ENCODE data around the gene MAPK9.
"Not testable (repeated sequence)": the region's sequence is repeated elsewhere in the genome, so short reads cannot be mapped to it uniquely, and the experiment has no call there.

The MAPK9 gene

DNA sequence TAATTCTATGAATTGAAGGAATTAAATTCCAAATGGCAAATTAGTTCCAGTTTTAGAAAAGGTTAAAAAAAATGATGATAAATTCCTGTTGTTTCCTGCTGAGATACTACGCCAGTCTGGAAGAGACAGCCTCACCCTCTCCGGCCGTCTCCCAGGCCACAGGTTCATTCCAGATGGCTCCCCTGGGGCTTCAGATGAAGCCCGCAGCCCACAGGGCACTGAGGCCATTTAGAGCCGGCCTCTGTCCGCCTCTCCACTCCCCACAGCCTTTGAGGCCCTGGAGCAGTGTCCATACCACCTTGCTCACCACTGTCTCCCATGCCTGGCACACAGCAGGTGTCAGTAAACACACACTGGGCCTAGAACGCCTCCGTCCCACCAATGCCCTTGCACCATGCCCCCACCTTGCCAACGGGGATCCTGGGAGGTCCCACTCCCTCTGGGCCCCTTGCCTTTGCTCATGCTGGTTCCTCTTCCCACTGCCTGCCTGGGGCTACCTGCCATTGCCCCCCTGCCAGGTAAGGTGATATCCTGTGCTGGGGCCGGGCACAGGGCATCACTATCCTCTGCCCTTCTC, 35.2 kb upstream of the MAPK9 start:
- DNase-seq (ENCODE audit: low read depth): no peak

DNA sequence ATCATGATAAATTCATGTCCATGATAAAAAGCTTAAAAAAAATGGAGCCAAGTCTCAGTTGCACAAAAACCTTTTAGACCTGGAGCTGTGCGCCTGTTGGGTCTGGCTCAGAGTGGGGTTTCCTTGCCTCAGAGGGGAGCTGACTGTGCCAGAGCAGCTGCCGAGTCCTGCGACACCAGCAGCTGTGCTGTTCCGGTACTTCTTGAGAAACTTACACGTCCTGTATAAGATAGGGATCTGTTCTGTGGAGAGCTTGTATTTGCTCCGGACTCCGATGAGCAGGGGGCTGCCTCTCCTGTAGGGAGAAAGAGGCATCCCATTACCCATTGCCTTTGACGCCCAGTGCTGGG, 32.7 kb upstream of the MAPK9 start:
- no peak for DNase-seq (ENCODE audit: low read depth)

DNA sequence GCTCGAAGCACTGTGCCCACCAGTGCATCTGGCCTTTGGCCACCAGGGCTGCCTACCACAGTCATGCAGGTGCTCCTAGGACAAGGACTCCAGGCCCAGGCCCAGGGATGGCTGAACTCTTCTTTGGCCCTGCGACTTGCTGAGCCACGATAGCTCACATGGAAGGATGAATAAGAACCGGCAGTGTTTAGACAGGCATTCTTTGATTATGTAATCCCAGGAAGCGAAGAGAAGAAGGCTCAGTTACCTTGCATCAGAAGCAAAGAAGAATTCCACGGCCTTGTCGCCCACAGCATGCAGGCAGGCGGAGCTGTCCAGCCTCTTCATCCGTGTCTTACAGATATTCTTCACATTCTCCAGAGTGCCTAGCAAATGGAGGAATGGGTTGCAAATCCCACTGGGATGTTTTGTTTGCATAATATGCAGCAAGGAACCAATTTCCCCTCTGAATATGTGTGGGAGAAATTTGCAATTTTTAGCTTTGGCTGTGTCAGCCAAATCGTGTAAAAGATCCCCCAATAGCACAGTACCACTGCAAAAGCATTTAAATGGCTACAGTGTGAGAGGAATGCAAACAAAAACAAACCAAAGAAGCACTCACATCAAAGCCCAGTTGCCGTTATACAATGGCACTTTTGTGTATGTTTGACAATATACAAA, 32.2 kb upstream of the MAPK9 start:
- no peak for DNase-seq (ENCODE audit: low read depth)

DNA sequence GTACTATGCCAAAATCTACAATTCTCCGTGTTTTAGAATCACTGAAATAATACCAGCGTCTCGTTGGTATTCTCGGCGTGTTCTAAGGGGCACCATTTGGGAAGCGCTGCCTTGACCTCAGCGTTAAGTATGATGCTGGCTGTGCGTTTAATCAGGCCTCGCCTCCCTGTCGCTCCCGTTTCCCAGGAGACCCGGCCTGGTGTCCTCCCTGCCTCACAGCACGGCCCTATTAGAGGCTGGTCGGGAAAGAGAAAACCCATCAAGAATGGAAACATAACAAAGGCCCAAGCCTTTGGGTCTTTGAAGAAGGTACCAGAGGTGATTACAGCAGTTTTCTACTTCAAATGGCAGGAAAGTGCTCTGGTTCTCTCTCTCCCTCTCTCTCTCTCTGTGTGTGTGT, 31.3 kb upstream of the MAPK9 start:
- DNase-seq (ENCODE audit: low read depth): no peak

DNA sequence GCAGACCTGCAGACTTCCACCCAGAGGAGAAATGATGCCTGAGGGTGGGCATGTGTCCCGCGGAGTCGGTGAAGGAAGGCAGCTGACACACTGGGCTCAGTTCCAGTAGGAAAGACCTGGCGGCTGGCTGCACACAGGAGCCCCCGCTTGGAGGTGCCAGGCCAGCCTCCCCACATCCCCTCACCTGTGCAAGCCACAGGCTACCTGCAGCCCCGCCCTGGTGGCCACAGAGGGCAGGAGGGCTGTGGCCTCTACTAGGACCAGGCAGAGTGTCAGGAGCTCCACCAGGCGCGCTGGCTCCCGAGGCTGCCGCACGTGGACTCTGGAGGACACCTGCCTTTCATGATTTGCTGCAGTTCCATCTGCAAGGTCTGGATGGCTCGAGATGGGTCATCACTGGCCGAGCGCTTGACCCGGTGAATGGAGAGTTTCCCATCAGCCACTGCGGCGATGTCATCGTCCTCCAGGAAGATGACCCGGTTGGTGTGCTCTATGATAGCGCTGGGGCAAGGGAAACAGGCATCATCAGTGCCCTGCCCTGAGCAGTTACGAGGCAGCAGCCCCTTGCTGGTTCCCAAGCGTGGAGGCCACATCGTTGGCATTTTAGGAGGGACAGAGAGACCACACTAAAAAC, 26.7 kb upstream of the MAPK9 start:
- no peak for DNase-seq (ENCODE audit: low read depth)

DNA sequence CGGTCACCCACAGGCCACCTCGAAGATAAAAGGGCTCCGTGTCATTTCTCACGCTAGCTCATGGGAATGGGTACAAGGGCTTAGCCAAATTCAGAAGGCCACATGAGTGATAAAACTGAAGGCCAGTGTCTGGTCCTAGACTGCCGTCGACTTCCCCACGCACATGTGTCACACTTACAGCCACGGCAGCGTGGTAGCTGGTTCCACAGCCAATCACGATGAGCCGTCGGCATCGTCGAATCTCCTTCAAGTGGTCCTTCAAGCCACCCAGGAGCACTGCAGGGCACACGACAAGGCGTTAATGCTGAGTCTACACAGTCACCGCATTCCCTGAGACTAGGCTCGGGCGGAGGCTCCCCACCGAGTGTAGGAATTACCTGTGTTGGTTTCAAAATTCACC, 24.7 kb upstream of the MAPK9 start:
- no peak for DNase-seq (ENCODE audit: low read depth)

DNA sequence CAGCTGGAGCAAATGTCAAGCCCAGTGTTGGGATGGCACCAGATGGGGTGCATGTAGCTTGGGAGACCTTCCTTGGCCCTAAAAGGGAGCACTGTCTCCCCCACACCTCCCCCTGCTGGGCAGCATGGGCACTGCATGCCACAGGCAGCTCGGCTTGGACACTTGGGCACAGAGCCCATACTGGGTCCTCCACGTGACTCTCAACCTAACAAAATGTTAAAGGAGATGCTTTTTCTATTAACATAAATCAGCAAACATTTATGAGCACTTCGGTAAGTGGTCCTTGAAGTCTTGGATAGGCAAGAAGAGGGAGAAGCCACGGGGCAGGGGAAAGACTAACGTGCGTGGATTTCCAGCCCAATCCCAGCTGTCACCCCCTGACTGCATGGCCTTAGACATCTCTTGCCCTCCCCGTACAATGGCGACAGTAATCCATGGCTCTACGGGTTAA, 23.9 kb upstream of the MAPK9 start:
- DNase-seq (ENCODE audit: low read depth): peak; percentile 56

DNA sequence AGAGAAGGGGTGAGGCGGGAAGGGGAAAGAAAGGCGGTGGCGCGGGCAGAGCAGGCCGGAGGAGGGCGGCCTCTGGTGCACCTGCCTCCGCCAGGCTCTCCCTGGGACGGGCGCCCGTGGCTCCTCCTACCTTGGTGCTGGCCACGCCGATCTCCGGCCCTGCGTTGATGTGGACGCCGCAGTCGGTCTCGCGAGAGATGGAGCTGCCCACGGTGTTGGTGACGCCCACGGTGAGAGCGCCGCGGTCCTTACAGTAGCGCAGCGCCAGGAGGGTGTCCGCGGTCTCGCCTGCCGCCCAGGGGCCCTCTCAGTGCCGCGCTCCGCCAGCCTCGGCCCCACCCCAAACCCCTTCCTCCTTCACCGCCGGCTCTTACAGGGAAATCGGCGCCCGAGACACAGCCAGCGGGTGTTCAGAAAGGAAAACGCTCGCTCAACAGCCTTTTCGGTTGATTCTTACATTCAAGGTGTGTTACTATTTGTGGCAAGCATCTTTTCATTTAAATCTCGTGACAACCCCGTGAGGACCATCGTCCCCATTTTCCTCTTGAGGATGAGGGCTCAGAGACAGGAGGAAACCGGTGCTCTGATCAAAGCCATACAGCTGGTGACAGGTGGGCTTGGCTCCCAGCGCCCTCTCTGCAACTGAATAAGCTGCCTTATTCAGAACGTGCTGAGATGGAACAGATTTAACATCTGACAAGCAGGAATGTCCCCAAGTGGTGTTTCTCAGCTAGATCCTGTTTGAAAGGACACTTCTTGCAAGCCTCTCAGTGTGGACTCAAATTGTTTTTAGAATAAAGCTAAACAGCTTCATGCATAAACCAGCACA, 22.0 kb upstream of the MAPK9 start:
- DNase-seq (ENCODE audit: low read depth): peak; percentile 35

DNA sequence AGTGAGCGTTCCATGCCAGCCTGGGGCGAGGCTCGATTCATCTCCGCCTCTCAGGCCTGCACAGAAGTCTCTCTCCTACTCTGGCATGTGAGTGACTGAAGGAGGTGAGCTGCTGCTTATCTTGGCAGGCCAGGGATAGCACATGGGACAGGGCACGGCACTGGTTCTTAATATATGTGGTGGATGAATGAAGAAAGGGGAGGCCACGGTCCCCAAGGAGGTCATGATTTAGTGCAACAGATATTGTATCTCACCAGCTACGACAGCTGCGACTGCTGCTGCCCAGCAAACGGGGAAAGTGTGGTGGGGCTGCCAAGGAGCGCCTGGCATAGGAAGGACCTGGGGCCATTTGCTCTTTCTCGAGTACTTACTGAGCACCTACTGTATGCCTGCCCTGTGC, 19.3 kb upstream of the MAPK9 start:
- DNase-seq (ENCODE audit: low read depth): no peak

DNA sequence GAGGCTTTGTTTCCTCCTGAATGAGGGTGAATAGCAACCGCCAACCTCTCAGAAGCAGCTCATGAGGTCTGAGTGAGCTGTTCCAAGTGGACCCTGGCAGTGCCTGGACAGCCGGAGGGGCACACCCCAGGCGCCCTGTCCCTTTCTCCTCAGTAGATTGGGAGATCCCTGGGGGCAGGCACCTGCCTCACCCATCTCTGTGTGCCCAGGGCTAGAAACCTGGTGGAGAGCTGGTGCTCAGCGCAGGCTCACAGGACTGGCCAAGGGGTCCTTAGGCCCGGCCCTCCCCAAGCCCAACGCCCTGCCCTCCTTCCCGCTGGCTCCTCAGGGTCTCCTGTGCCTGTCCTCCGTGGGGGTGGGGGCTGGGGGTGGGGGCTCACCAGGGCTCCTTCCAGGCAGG, 14.9 kb upstream of the MAPK9 start:
- DNase-seq (ENCODE audit: low read depth): no peak

DNA sequence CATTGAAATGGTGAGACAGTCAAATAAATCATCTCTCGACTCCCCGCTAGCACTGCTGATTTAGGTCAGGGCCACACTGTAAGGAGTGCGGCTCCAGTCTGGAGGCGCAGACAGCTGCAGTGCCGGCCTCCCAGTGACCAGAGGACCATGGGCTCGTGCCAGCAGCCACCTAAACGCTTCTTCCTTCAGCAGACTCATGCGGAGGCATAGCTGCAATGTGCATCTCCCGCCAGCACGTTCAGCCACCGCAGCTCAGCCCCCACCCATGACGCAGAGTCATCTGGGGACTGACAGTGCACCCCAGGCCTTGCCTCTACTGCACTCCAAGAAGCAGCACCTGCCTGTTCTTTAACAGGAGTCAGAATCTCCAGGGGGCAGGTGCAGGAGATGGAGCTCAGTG, 13.6 kb upstream of the MAPK9 start:
- DNase-seq (ENCODE audit: low read depth): no peak

DNA sequence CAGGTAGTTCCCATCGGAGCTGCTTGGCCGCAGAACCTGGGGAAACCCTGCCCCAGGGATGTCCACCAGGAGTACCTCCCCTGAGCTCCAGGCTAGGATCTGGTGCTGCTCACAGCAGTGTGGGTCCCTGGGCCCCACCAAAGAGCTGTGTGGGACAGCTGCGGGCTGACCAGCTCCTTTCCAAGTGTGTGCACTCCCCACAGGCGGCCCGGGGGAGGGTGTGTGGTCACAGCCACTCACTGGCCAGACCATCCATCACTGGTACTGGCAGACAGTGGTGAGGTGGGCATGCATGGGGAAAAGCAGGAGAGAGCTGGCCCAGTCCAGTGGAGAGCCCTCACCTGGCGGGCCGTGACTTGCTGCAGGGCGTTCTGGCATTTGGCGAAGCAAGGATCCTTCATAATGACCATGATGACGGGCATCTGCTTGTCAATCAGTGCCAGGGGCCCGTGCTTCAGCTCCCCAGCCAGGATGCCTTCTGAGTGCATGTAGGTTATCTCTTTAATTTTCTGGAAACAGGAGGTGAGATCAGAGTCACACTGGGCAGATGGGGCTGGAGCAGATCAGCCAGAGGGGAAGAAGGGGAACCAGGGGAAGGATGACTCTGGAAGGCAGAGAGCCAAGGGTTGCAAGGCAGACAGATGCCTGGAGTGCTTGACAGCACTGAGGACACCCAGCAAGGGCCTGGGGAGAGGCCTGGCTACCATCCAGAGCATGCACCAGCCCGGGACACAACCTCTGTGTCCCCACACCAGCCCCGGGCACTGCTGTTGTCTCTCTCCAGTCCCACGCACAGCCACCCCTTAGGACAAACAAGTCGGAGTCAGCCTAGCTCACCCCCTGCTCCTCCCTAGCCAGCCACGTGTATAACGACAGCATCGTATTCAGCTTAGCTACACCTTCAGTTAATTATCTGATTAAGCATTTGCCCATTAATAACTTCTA, 12.8 kb upstream of the MAPK9 start:
- DNase-seq (ENCODE audit: low read depth): no peak

DNA sequence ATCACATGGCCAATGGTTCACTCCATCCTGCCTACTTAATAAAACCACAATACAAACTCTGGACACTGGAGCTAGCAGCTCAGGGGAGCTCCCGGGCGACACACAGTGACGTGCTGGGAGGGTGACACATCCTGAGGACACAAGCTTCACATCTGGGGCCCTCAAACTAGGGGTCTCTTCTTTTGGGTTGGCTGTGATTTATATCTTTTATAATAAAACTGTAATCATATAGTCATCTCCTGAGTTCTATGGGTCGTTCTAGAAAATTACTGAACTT, 12.1 kb upstream of the MAPK9 start:
- no peak for DNase-seq (ENCODE audit: low read depth)

DNA sequence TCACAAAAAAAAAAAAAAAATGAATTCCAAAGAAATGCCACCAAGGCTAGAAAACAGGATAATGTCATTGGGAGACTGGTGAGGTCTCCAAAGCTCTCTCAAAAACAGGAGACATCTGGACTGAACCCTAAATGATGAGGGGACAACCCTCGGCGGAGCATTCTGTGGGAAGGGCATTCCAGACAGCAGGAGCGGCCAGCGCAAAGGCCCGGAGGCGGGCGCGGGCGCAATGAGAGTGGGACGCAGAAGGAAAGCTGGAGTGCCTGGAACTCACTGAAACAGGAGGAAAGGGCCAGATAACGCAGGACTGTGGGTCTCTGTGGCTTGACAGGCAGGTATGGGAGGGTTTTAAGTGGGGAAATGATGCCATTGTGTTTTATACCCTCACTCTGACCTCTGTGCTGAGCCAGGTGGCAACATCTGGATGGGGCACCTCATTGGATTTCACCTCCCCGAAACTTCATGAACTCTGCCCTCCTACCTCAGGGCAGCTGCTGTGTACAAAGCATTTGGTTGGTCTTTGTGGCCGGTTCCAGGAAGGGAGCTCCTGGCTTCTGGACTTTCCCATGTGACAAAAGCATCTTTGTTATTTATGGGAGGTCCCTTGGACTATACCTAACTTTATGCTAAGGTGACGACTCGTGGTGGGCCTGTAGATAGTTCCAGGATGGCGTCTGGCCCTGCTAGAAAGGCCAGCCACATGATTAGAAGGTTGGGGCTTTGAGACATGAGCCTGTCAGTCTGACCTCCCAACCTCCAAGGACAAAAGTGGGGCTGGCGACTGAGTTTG, 11.5 kb upstream of the MAPK9 start:
- DNase-seq (ENCODE audit: low read depth): no peak

DNA sequence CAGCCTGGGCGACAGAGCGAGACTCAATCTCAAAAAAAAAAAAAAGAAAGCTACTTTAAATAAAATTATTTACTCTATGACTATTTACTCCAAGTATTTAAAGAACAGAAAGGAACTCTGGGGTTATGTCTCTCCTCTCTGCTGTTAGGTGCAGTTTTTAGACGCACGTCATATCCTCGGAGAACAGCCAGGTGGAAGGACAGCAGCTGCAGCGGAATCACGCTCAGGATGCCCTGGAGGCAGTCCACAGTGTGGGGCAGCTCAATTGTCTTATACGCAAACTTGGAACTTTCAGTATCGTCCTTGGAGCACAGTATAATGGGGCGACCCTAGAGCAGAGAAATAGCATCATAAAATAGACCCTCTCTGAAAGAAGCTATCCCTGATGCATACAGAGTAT, 10.4 kb upstream of the MAPK9 start:
- DNase-seq (ENCODE audit: low read depth): no peak

DNA sequence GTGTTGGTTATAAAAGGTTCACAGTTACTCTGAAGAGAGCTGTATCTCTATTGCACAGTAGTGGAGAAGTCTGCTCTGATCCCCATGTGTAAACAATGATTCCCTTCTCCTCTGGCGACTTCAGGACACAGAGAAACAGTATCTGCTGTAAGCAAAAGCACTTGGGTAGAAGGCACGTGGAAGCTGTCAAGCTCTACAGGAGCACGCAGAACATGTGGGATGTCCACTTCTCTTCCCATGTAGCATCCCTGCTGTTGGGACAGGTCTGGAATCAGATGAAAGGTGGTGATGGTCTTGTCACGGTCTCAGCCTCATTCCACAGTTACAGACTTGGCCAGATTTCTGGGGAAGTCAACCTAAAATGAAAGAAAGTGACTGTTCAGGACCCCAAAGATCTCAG, 9.4 kb upstream of the MAPK9 start:
- DNase-seq (ENCODE audit: low read depth): no peak

DNA sequence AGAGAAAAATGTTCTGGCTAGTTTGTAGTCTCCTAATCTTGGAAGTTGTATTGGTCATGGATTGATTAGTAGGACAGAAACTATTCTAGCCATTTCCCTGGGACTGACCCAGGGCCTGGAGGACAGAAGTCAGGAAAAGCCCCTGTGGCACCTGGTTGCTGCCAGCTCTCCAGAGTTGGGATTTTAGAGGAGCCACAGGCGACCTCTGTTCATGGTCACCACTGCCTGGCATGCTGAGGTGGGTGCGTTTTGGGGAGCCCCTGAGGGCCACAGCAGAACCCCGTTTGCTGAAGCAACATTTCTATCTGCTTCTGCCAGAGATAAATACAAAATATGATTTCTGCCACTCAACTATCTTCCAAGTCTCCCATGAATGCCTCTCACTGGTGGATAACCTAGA, 7.6 kb upstream of the MAPK9 start:
- DNase-seq (ENCODE audit: low read depth): no peak

DNA sequence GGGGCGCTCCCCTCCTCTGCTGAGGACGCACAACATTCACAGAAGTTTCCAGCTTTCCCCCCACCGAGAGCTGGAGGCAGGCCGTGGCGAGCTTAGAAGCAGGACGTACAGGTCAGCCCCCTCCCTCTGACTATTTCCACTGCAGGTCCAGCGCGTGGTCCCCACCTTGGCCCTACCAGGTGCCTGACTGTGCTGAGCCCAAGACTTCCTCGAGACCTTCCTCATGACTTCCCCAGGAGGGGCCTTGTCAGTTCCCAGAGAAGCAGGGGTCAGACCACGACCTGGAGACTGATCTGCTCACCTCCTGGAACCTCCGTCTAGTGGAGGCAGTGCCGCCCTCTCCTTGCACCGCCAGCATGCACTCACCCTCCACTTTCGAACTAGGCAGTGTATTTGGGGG, 7.1 kb upstream of the MAPK9 start:
- not testable (repeated sequence) for DNase-seq (ENCODE audit: low read depth)

DNA sequence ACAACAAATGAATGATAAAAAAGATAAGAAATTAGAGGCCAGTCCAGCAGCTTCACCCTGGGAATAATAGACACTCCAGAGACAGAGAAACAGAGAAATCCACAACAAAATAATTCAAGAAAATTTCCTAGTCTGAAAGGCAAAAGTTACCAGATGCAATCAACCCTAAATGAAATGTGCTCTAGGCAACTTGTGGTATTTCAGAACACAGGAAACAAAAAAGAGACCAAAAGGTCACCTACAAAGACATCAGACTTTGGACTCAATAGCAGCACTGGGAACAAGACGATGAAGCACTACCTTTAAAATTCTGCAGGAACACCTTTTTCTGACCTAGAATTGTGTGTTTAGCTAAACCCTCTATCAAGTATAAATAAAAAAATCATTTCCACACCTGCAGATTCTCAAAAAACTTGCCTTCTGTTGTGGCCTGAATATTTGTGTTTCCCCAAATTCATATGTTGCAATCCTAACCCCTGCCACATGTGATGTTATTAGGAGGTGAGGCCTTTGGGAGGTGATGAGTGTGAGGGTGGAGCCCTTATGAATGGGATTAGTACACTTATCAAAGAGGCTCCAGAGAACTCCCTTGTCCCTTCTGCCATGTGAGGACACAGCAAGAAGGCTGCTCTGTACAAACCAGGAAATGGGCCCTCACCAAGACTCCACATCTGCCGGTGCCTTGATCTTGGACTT, 5.9 kb upstream of the MAPK9 start:
- no peak for DNase-seq (ENCODE audit: low read depth)

DNA sequence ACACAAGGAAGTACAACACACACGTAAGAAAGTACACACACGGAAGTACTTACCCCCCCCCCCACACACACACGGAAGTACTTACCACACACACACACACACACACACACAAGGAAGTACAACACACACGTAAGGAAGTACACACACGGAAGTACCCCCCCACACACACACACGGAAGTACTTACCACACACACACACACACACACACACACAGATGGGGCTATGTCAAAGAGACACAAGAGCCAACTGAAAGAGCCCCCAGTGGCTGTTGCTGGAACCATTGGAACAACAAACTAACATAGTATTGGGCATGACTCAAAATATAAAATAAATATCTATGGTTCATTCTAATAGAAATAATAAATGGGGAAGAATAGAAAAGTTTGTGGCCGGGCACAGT, 4.9 kb upstream of the MAPK9 start:
- no peak for DNase-seq (ENCODE audit: low read depth)
